ENCODE measurements around the gene LARGE1.

Gene LARGE1

GRCh38 chr22:33914699-33915098, 5.6 kb downstream of the LARGE1 start:
- FAIRE-seq (no peak), DNase-seq (ENCODE audit: insufficient read length, low spot score) (no peak)

DNA sequence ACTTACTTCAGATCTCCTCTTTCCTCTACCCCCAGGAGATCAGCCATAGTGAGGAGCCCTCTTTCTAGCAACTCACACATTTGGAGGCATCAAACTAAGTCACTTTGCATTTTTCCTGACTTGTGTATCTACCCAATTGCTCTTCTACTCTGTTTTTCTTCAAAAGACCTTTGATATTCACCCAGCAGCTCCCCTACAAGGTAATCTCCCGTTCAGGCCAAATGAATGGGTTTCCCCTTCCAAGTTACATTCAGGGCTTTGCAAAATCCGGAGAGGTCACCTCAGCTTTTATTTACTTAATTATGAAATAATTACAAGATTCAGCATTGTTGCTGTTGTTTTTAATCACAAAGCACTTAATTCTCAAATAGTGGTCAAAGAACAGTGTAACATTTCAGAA, 6.1 kb downstream of the LARGE1 start:
- no peak for DNase-seq (ENCODE audit: insufficient read length, low spot score)
- FAIRE-seq, result no peak

DNA sequence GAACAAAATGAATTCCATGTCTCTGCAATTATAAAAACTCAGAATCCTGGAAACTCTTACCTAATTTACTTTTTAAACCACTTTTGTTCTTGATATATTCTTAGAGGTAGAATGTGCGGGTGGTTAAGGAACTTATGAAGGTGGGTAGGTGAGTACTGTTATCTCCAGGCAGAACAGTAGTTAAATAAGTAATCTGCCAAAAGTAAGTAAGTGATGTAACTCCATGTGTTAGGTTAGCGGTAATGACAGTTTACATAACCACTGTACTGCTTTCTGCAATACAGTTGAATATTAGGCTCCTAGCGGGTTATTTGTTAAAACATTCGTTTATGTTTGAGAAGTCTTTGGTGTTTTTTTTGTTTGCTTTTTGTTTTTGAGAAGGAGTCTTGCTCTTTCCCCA, 7.1 kb downstream of the LARGE1 start:
- FAIRE-seq (no peak), DNase-seq (ENCODE audit: insufficient read length, low spot score) (no peak)

- DNase-seq (ENCODE audit: insufficient read length, low spot score), result no peak
- FAIRE-seq, result no peak
Observed at GRCh38 chr22:33909911-33910310, 10.4 kb downstream of the LARGE1 start.

DNA sequence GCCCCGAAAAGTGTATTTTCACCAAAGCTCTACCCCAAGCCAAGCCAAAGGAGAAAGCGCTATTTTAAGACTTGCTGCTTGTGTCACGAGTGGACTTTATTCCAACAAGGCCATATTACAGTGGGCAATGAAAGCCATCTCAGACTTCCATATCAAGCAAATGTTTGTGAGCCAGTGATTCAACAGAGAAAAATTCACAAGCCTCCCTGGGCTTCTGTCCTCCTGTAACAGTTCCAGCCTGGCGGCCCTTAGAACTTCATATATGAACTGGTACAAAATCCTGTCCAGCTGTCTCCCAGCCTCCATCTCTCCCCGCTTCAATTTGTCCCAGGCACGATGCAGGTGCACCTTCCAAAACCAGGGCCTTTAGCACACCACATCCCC, 11.2 kb downstream of the LARGE1 start:
- no peak for FAIRE-seq
- no peak for DNase-seq (ENCODE audit: insufficient read length, low spot score)

- FAIRE-seq (no peak), DNase-seq (ENCODE audit: insufficient read length, low spot score) (no peak)
Observed at GRCh38 chr22:33908171-33909074, 11.9 kb downstream of the LARGE1 start.

DNA sequence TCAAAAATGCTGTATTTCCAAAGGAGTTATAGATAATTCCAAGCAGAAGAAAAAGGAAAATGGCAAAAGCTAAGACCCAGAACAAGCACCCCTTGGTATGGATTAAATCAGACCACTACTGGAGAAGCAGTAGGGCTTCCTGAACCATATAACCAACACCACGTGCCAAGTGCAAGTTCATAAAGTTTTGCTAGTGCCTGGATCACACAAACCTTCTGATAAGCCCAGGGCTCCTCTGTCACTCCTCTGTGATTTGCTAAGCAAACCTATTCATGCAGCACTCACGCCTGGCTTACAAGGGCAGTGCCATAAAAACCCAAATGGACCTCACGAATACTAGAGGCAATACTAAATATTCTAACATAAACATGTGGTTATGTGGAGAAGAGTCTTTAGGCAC, 13.3 kb downstream of the LARGE1 start:
- no peak for FAIRE-seq
- no peak for DNase-seq (ENCODE audit: insufficient read length, low spot score)

GRCh38 chr22:33906475-33906874, 13.8 kb downstream of the LARGE1 start:
- no peak for DNase-seq (ENCODE audit: insufficient read length, low spot score)
- FAIRE-seq, result no peak

GRCh38 chr22:33903012-33903411, 17.3 kb downstream of the LARGE1 start:
- DNase-seq (ENCODE audit: insufficient read length, low spot score), result no peak
- FAIRE-seq, result no peak

DNA sequence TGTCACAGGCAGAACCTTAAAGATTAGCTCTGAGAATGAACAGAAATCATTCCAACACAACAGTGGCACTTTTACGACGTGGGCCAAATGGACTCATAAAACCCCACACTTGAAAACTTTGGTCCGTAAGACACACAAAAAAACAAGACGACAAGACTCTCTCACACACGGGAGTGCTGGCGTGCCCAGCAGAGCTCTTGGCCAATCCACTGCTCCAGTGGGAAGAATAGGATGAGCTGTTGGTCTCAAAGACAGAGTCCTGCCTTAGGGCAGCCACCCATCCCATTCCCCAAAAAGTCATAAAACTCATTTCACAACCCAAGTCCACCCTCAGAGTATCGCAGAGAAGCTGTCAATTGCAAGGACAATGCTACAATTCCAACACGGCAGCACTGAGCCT, 18.2 kb downstream of the LARGE1 start:
- FAIRE-seq (no peak), DNase-seq (ENCODE audit: insufficient read length, low spot score) (no peak)

DNA sequence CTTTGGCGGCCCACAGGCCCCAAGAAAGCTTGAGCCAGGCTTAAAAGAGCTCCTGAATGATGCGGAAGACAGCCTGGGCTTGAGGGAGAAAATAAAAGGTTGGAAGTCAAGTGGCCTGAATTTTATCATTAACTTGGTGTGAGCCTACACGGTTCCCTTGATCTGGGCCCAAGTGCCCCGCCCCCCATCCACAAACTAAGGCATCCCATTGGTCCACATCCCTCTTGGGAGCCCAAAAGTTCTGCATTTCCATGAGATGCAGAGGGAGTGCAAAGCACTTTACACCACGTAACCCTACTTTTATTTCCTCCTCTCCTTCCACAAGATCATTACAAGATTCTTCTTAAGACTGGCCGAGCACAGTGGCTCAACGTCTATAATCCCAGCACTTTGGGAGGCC, 22.2 kb downstream of the LARGE1 start:
- FAIRE-seq, result no peak
- DNase-seq (ENCODE audit: insufficient read length, low spot score), result no peak

DNA sequence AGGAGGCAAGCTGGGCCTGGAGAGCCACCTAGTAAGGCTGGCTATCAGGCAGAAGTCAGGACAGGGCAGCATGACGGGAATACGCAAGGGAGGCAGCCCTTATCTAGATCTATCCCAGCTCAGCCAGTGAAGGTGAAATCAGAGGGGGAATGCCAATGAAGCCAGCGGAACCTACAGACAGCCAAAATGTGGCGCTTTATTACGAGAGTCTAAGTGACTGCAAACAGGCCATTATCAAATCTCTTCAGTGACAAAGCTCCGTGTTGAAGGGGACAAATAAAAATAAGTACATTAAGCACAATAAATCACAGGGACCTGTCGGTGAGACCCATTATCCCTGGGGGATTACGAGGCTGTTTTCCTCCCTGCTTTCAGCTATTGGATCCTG, 22.8 kb downstream of the LARGE1 start:
- FAIRE-seq (no peak), DNase-seq (ENCODE audit: insufficient read length, low spot score) (no peak)

GRCh38 chr22:33896575-33897447, 23.5 kb downstream of the LARGE1 start:
- DNase-seq (ENCODE audit: insufficient read length, low spot score) (no peak), FAIRE-seq (peak; percentile 89)

DNA sequence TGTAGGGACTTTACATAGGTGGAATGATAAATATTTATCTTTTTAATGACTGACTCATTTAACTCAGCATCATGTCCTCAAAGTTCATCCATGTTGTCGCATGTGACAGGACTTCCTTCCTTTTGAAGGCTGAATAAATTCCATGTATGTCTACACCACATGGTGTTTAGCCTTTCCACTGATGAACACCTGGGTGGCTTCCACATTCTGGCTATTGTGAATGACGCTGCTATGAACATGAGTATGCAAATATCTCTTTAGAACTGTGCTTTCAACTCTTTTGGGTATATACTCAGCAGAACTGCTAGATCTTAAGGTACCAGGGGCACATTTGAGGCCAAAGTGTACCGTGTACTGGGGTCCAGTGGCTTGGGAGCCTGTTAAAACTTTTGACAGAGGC, 24.1 kb downstream of the LARGE1 start:
- DNase-seq (ENCODE audit: insufficient read length, low spot score), result no peak
- peak; percentile 88 for FAIRE-seq

DNA sequence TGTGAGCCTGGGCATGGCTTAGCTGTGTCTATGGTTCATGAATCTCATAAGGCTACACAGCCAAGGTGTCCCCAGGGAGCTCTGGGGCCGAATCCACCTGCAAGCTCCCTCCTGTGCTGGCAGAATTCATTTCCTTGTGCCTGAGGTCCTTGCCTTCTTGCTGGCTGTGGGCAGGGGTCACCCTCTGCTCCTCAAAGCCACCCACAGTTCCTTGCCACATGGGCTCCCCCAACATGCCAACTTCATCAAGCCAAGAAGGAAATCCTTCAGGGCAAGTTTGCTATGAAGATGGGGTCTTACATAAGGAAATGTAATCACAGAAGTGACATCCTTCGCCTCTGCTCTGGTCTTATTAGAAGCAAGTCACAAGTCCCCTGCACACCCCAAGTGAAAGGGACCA, 24.8 kb downstream of the LARGE1 start:
- FAIRE-seq, result peak; percentile 23
- no peak for DNase-seq (ENCODE audit: insufficient read length, low spot score)

DNA sequence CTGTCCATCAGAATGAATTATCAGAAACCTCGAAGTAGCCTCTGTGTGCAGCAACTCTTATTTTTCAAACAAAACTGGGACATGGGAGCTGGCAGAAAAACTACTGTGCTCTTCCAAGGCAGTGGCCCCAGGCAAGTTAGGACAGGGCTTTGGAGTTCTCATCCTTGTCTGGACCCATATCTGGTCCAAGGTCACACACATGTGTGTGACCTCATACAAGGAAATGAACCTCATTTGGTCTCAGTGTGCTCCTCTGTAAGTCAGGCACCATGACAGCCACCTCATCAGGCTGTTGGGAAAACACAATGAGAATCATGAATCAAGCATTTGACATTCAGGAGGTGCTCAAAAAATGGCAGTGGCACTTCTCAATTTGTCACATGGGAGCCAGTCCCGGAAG, 25.8 kb downstream of the LARGE1 start:
- DNase-seq (ENCODE audit: insufficient read length, low spot score), result no peak
- FAIRE-seq, result no peak

- DNase-seq (ENCODE audit: insufficient read length, low spot score), result no peak
- no peak for FAIRE-seq
Observed at GRCh38 chr22:33894036-33894435, 26.2 kb downstream of the LARGE1 start.

DNA sequence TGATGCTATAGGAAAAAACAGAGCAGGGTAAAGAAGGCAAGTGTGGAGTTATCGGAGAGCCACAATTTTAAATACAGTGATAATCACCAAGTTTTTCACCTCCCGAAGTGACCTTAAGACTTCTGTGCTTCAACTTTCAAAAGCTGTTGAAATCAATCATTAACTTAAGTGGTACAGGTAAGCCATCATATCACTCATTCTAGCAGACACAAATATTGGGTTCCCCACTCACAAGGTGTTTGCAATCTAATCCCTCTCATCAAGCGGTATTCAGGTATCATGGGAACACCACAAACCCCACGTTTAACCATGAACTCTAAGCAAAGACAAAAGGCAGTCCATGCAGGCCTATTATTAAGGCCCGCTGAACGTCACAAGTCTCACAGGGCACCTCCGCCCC, 26.8 kb downstream of the LARGE1 start:
- FAIRE-seq, result no peak

DNA sequence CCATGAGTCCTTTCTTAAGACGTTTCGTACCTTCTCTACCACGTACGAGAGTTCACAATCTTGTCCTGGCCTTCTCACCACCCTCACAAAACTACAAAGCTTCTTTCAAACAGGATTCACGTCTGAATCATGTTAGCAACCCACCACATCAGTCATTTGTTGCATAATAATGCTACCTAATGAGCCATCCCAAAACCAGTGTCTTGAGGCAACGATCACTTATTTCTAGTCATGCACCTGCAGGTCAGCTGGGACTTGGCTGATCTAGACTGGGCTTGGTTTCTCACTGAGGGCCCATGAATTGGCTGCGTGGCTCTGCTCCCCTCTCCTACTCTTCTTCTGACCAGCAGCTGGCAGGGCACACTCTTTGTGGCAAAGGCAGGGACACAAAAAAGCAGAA, 28.3 kb downstream of the LARGE1 start:
- no peak for FAIRE-seq
- no peak for DNase-seq (ENCODE audit: insufficient read length, low spot score)

More for the DNA sequence above, 26.8 kb downstream of the LARGE1 start:
- no peak for DNase-seq (ENCODE audit: insufficient read length, low spot score)

DNA sequence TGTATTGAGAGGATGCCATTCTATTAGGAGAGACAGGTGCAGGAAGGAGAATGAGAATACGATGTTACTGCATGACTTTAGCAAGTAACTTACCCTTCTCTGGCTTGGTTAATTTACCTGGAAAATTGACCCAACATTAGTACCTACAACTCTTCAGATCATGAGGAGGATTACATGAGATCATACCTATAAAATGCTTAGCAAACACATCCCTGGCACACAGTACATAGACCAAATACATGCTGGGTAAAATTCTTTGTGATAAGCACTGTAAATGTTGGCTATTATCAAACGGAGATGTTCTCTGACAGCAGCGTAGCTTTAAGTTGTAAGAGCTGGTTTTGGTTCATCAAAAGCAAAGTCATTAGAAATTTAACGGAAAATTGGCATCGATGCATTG, 28.8 kb downstream of the LARGE1 start:
- DNase-seq (ENCODE audit: insufficient read length, low spot score), result no peak
- no peak for FAIRE-seq

DNA sequence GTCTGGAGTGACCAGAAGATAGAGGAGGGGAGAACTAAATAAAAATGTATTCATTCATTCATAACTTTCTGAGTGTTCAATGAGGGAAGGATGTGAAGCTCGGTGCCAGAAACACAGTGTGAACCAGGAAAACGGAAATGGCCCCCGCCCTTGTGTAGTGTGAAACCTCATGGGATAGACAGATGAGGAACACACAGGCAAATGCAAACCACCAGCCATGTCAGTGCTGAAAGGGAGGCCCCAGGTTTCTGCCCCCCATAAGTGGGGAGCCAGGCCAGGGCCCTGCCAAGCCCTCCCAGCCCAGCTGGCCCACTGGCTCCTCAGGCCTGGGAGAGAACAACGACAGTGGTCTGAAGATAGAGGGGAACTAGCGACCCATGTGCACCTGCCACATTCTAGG, 30.5 kb downstream of the LARGE1 start:
- FAIRE-seq, result peak; percentile 81
- DNase-seq (ENCODE audit: insufficient read length, low spot score), result no peak

DNA sequence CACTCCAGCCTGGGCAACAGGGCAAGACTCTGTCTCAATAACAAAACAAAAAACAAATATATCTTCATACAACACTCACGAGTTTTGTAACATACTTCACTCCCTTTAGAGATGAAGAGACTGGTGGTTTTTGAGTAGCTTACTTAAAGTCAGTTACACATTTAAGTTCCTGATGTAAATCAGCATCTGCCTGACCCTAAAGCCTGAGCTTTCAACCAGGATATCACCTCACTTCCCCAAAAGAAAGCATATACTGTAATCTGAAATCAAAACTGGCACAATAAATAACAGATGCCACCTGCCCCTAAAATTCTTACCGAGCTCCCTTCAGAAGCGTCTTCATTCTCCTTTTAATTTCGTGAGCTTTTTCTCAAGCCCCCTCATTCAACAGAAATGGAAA, 31.5 kb downstream of the LARGE1 start:
- DNase-seq (ENCODE audit: insufficient read length, low spot score) (no peak), FAIRE-seq (peak; percentile 18)

Measured in GM19239 (cell line).